HCT116 (cell line): ENCODE results near the gene FAM13C. TPM values are rescaled to one million over a fixed set of nuclear protein-coding genes. Genes with fewer than 3 reads are reported as not detected.

Experiments
- ATAC-seq: fragments of 200-7000 bp; cut with Tn5 transposase; 2 replicates; pipeline ENCODE4 v1.9.1; 2020; ENCODE audit warnings: mild to moderate bottlenecking, moderate library complexity
- BruUV-seq: library from RNA; stranded (reverse); fragments of 400-500 nt; replicated peaks from 2 replicates; lab custom pipeline; 2021; lab: Mats Ljungman, UMichigan
- CTCF ChIA-PET: fragments of 300-600 bp; sonication (Branson Sonifier 250); formaldehyde crosslinking; loops from one replicate; lab custom pipeline; 2021; ENCODE audit warnings: antibody characterized with exemption; lab: Charles Lee
- POLR2A ChIA-PET: fragments of 300-600, 350-600 bp; sonication (Branson Sonifier 250); formaldehyde crosslinking; loops from one replicate; lab custom pipeline; 2021; ENCODE audit warnings: antibody characterized with exemption; lab: Charles Lee
- RAD21 ChIA-PET, 2 experiments: fragments of 300-600 bp; sonication (Branson Sonifier 250); formaldehyde crosslinking; loops; one replicate each; lab custom pipeline; 2023; ENCODE audit warnings: low total read pairs in 2 of 2; ENCODE audit not compliant: uncharacterized antibody in 2 of 2, unreplicated experiment in 2 of 2, low non-redundant PET in 1 of 2; lab: Charles Lee
- DNase-seq: peaks from one replicate; pipeline ENCODE4 v3.0.0-alpha.2; 2010; ENCODE audit warnings: low read depth, low spot score
- H2AFZ ChIP-seq: fragments of 200-600 bp; shearing (Covaris generic), sonication (generic); 2 replicates; pipeline ENCODE4 v1.6.1; 2017; ENCODE audit warnings: low read depth, mixed run types, mixed read lengths, antibody characterized with exemption, low read length; ENCODE audit not compliant: poor library complexity, severe bottlenecking
- H3K27ac ChIP-seq: 2 replicates; pipeline ENCODE4 v1.5.1; 2012; ENCODE audit warnings: low read depth, low read length
- H3K27me3 ChIP-seq: fragments of 200-600 bp; sonication (generic); 2 replicates; pipeline ENCODE4 v1.6.1; 2016; ENCODE audit warnings: mixed run types, low read length, mixed read lengths; ENCODE audit not compliant: insufficient read depth
- H3K36me3 ChIP-seq, 2 experiments: fragments of 200-500 bp in 1 of 2; fragments of 200-600 bp in 1 of 2; sonication (Bioruptor generic) in 1 of 2; sonication (generic) in 1 of 2; 2 replicates each; pipeline versions ENCODE4 v1.5.1 to v1.6.1; 2014 to 2016; ENCODE audit warnings: low read length in 2 of 2, inconsistent platforms in 1 of 2, mixed read lengths in 1 of 2, mixed run types in 1 of 2; ENCODE audit not compliant: insufficient read depth in 2 of 2, control insufficient read depth in 1 of 2
- H3K4me1 ChIP-seq, 2 experiments: fragments of 200-600 bp in 1 of 2; sonication (generic) in 1 of 2; 2 replicates each; pipeline versions ENCODE4 v1.5.1 to v1.6.1; 2012 to 2017; ENCODE audit warnings: low read length in 2 of 2, inconsistent platforms in 1 of 2, mild to moderate bottlenecking in 1 of 2, mixed read lengths in 1 of 2, mixed run types in 1 of 2, moderate library complexity in 1 of 2; ENCODE audit not compliant: insufficient read depth in 2 of 2, control insufficient read depth in 1 of 2
- H3K4me2 ChIP-seq: fragments of 200-600 bp; sonication (generic); 2 replicates; pipeline ENCODE4 v1.6.1; 2017; ENCODE audit warnings: mixed run types, low read length, mixed read lengths
- H3K4me3 ChIP-seq, 2 experiments: fragments of 200-600 bp in 1 of 2; sonication (generic) in 1 of 2; replicated peaks in 1 of 2; 2 replicates each; pipeline ENCODE4 v1.5.1; 2011 to 2016; ENCODE audit warnings: low read length in 2 of 2, control low read depth in 1 of 2, low read depth in 1 of 2, mild to moderate bottlenecking in 1 of 2, mixed read lengths in 1 of 2, mixed run types in 1 of 2
- H3K79me2 ChIP-seq: fragments of 200-600 bp; sonication (generic); 2 replicates; pipeline ENCODE4 v1.6.1; 2017; ENCODE audit warnings: mild to moderate bottlenecking, mixed run types, low read length, moderate library complexity, mixed read lengths; ENCODE audit not compliant: insufficient read depth
- H3K9ac ChIP-seq: fragments of 200-600 bp; sonication (generic); 2 replicates; pipeline ENCODE4 v1.6.1; 2016; ENCODE audit warnings: low read length, mixed read lengths
- H3K9me2 ChIP-seq: fragments of 200-600 bp; sonication (generic), shearing (Covaris generic); 2 replicates; pipeline ENCODE4 v1.6.1; 2017; ENCODE audit warnings: mixed run types, mild to moderate bottlenecking, moderate library complexity; ENCODE audit not compliant: insufficient read depth
- H3K9me3 ChIP-seq, 2 experiments: fragments of 200-500 bp in 1 of 2; fragments of 200-600 bp in 1 of 2; sonication (Bioruptor generic) in 1 of 2; sonication (generic) in 1 of 2; 2 replicates each; pipeline ENCODE4 v1.6.1; 2014 to 2017; ENCODE audit warnings: low read length in 2 of 2, mixed read lengths in 2 of 2, inconsistent platforms in 1 of 2, low read depth in 1 of 2, mild to moderate bottlenecking in 1 of 2, mixed run types in 1 of 2, moderate library complexity in 1 of 2; ENCODE audit not compliant: control insufficient read depth in 1 of 2, insufficient read depth in 1 of 2
- H4K20me1 ChIP-seq: fragments of 200-600 bp; sonication (generic), shearing (Covaris generic); 2 replicates; pipeline ENCODE4 v1.6.1; 2017; ENCODE audit warnings: mixed run types, mild to moderate bottlenecking, moderate library complexity; ENCODE audit not compliant: insufficient read depth
- ATF3 ChIP-seq: IDR thresholded peaks from 2 replicates; pipeline ENCODE4 v1.6.1; 2012
- CBX3 ChIP-seq: IDR thresholded peaks from 2 replicates; pipeline ENCODE4 v1.6.1; 2012; ENCODE audit warnings: low read depth
- CEBPB ChIP-seq: IDR thresholded peaks from 2 replicates; pipeline ENCODE4 v1.6.1; 2012; ENCODE audit warnings: low read depth
- CTCF ChIP-seq, 3 experiments: fragments of 200-600 bp in 1 of 3; sonication (generic) in 1 of 3; IDR thresholded peaks in 2 of 3; conservative IDR thresholded peaks in 1 of 3; 2 replicates each; pipeline ENCODE4 v1.5.1; 2012 to 2017; ENCODE audit warnings: low read depth in 2 of 3, low read length in 2 of 3, antibody characterized with exemption in 1 of 3, borderline replicate concordance in 1 of 3, control low read depth in 1 of 3, mild to moderate bottlenecking in 1 of 3, mixed read lengths in 1 of 3, mixed run types in 1 of 3, moderate library complexity in 1 of 3; ENCODE audit not compliant: insufficient read depth in 1 of 3
- EZH2 ChIP-seq: fragments of 200-600 bp; sonication (generic); IDR thresholded peaks from 2 replicates; pipeline ENCODE4 v1.6.1; 2017; ENCODE audit warnings: antibody characterized with exemption, mixed run types
- EZH2phosphoT487 ChIP-seq: fragments of 200-600 bp; IDR thresholded peaks from 2 replicates; pipeline ENCODE4 v1.6.1; 2018; ENCODE audit warnings: antibody characterized with exemption, borderline replicate concordance
- FOSL1 ChIP-seq: IDR thresholded peaks from 2 replicates; pipeline ENCODE4 v1.6.1; 2012; ENCODE audit warnings: low read depth
- POLR2A ChIP-seq: IDR thresholded peaks from 2 replicates; pipeline ENCODE4 v1.7.0; 2011; ENCODE audit warnings: borderline replicate concordance; ENCODE audit not compliant: insufficient read depth, insufficient read length; ENCODE audit errors: extremely low read depth
- REST ChIP-seq: IDR thresholded peaks from 2 replicates; pipeline ENCODE4 v1.6.1; 2012; ENCODE audit warnings: low read depth
- SIN3A ChIP-seq: IDR thresholded peaks from 2 replicates; pipeline ENCODE4 v1.6.1; 2012; ENCODE audit warnings: low read depth
- SP1 ChIP-seq: IDR thresholded peaks from 2 replicates; pipeline ENCODE4 v1.6.1; 2012; ENCODE audit warnings: low read depth
- SRF ChIP-seq: IDR thresholded peaks from 2 replicates; pipeline ENCODE4 v1.6.1; 2012; ENCODE audit warnings: low read depth
- TCF7L2 ChIP-seq: IDR thresholded peaks from 2 replicates; pipeline ENCODE4 v1.7.0; 2011; ENCODE audit warnings: borderline replicate concordance, inconsistent platforms; ENCODE audit not compliant: insufficient read depth, insufficient read length; ENCODE audit errors: extremely low read depth
- YY1 ChIP-seq: IDR thresholded peaks from 2 replicates; pipeline ENCODE4 v1.6.1; 2011; ENCODE audit warnings: low read length, low read depth, moderate library complexity, mild to moderate bottlenecking; ENCODE audit not compliant: insufficient replicate concordance; ENCODE audit errors: extremely low read depth
- ZNF274 ChIP-seq: fragments of 200-500 bp; sonication (Bioruptor generic); IDR thresholded peaks from 2 replicates; pipeline ENCODE4 v1.6.1; 2014; ENCODE audit warnings: mild to moderate bottlenecking, low read depth, low read length, inconsistent platforms
- intact Hi-C: fragments of 100-400 bp; cut with micrococcal nuclease; formaldehyde crosslinking; loops from 2 replicates; pipeline ENCODE4 v1.10.0; 2022
- total RNA-seq: library from RNA; stranded (reverse); gene quantifications from one replicate; pipeline ENCODE4 v1.2.1, GENCODE V29; 2021; ENCODE audit not compliant: unreplicated experiment

The FAM13C gene
- total RNA-seq, 1 experiment from 2014 or later = 0.42 TPM

GRCh38 chr10:59323831-59324401, 38.4 kb downstream of the FAM13C start:
- POLR2A ChIA-PET = no interaction called here
- Histone ChIP-seq H3K4me1 (no peaks in the 10 kb centered on the region), H3K27ac (no peak overlapping the region), H3K36me3 (no peaks in the 10 kb centered on the region), H4K20me1 (no peaks in the 10 kb centered on the region), H2AFZ (no peak overlapping the region), H3K9ac (no peak overlapping the region), H3K4me2 (no peak overlapping the region), H3K4me3 (no peak overlapping the region), H3K27me3 (0 out of 2 replicates have a peak, but pooled peaks cover 12% of the 10 kb centered on the region), H3K9me2 (no peaks in the 10 kb centered on the region), H3K79me2 (no peaks in the 10 kb centered on the region), H3K9me3 (no peaks in the 10 kb centered on the region)
- no peak for DNase-seq
- RAD21 ChIA-PET = no interaction called here
- intact Hi-C loops = no loop called here
- CTCF ChIA-PET = no interaction called here
- TF ChIP-seq EZH2 (no peak), CBX3 (no peak), POLR2A (no peak), EZH2phosphoT487 (no peak)
- no TSS peak for BruUV-seq
- no peak for ATAC-seq

GRCh38 chr10:59323036-59323459, 39.3 kb downstream of the FAM13C start:
- Histone ChIP-seq H3K9me3 (no peaks in the 10 kb centered on the region), H3K4me3 (no peak overlapping the region), H3K79me2 (no peaks in the 10 kb centered on the region), H3K27ac (no peak overlapping the region), H4K20me1 (no peaks in the 10 kb centered on the region), H3K9me2 (no peaks in the 10 kb centered on the region), H3K4me1 (no peaks in the 10 kb centered on the region), H3K36me3 (no peaks in the 10 kb centered on the region), H3K9ac (no peak overlapping the region), H3K4me2 (no peak overlapping the region), H3K27me3 (0 out of 2 replicates have a peak, but pooled peaks cover 12% of the 10 kb centered on the region), H2AFZ (no peak overlapping the region)
- RAD21 ChIA-PET = no interaction called here
- BruUV-seq = no TSS peak
- POLR2A ChIA-PET = no interaction called here
- no peak for TF ChIP-seq CBX3
- TF ChIP-seq CTCF (IDR thresholded peaks at IDR 0.05 in 2 of 3, conservative IDR thresholded peaks at IDR 0.05 in 1 of 3; ENCODE audit: borderline replicate concordance in 1 of 3, insufficient read depth in 1 of 3, low read depth in 2 of 3, low read length in 2 of 3) = no peak
- no peak for TF ChIP-seq ZNF274
- TF ChIP-seq SP1 = no peak
- no peak for TF ChIP-seq CEBPB
- no peak for TF ChIP-seq REST
- no peak for TF ChIP-seq SRF
- TF ChIP-seq FOSL1 = no peak
- TF ChIP-seq TCF7L2 = no peak
- no peak for TF ChIP-seq ATF3
- no peak for TF ChIP-seq SIN3A
- no peak for TF ChIP-seq YY1
- ATAC-seq (no peak), DNase-seq (no peak)
- CTCF ChIA-PET = no interaction called here
- intact Hi-C loops = no loop called here
